Retina (tissue), 1 donor: ENCODE measurements around the gene CD68.
A peak's percentile ranks its signal among the peaks of the same experiment; 100 is the strongest.
"Not testable (repeated sequence)": the region's sequence is repeated elsewhere in the genome, so short reads cannot be mapped to it uniquely, and the experiment has no call there.

Experiments
- DNase-seq: peaks from one replicate; pipeline ENCODE4 v3.0.0-alpha.2; 2016

Gene CD68

DNA sequence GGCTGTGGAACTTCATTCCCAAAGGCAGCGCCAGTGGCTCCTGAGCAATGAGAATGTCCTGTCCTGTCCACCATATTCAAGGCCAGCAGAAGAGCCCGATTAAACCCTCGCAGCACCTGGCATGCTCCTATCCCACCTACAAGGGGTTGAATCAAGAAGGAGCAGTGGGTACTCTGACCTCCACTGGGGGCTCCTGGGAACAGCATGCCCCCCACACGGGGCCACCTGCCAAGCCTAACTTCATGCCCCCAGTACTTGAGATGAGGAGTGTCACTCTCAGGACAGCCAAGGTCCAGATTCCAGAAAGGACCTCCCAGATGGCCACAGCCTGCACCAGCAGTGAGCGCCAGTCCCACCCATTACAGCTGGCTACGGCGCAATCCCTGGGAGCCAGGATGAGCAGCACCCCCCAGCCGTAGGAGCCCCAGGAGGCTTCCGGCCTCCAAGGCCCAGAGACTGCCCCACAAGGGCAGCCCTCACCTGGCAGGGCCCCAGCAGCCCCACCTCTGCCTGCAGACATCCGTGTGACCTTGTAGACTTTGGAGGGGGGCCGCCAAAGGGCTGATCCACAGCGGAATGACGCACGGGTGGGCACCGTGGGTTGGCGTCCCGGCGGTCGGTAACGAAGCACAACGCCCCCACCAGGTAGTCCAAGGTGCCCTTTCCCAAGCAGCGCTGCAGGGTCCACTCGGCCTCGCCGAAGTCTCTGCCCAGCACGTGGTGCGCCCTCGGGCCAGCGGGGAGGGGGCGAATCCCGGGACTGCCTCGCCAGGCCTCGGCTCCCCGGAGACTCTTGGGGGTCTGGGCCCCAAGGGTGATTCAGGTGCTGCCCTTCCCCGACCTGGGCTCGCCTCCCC lies 3.2 kb downstream of the CD68 start:
- no peak for DNase-seq

DNA sequence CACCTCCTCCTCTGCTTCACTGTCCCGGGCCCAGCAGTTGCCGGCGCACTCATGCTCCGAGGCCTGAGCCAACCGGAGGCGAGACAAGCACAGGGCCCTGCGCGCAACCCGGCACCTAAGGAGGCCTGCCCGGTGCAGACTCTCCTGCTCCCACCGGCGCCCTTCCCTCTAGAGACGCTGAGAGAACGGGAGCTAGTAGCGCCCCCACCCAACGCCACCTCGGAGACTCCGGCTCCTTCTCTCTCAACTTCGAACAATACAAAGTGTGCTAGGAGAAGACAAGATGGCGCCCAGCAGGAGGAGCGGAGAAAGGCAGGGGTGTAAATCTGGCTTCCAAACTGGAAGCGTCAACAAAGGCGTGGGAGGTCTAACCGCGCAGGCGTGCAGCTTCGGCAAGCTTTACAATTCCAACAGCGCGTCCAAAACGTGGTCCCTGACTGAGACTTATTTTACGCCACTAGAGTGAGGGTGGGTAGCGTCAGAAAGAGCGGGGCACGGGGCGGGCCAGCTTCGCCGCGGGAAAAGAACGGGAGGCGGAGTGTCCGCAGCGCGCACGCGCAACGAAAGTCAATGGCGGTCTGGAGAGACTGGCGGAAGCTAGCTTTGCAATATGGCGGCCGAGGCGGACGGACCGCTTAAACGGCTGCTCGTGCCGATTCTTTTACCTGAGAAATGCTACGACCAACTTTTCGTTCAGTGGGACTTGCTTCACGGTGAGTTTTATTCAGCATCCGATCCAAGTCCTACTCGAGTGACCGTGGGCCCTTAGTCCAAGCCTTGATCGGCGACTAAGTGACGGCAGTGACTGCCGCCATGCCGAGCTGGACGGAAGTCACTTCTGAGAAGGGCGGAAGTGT lies 4.0 kb downstream of the CD68 start, which contains the start of gene MPDU1:
Gene MPDU1 (plus strand): TSS at position 600 of the 857 bp plus-strand sequence. CDS start 11 bp downstream, at position 611.
- peak; percentile 99 for DNase-seq

- no peak for DNase-seq
Measured at GRCh38 chr17:7586673-7587419, 7.4 kb downstream of the CD68 start.

GRCh38 chr17:7587420-7588151 lies 8.1 kb downstream of the CD68 start:
- no peak for DNase-seq

DNA sequence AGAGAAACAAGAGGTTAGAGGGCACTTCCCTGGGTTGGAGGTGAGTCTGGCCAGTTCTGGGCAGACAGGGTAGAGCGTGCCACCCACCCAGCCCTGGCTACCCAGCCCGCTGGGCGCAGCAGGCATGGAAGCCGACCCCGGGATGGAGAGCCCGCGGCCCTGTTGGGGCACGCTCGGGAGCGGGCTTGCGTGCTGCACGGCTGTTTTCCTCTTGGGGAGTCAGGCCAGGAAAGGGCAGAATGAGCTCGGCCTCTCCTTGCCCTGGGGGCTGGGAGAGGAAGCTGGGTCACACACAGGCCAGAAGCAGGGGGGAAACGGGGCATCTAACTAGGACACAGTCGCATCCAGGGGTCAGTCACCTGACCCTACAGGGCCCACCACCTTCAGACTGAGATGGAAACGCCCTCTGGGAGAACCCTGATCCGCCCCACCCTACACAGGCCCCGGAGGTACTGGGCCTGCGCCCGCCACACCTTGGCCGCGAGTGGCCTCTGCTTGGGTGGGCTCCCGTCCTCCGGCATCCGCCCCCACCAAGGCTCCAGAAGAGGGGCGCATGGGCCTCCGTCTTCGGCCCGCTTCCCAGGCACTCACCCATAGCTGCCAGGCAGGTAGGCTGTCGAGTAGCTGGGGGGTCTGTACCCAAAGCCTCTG lies 9.2 kb downstream of the CD68 start:
- no peak for DNase-seq

DNA sequence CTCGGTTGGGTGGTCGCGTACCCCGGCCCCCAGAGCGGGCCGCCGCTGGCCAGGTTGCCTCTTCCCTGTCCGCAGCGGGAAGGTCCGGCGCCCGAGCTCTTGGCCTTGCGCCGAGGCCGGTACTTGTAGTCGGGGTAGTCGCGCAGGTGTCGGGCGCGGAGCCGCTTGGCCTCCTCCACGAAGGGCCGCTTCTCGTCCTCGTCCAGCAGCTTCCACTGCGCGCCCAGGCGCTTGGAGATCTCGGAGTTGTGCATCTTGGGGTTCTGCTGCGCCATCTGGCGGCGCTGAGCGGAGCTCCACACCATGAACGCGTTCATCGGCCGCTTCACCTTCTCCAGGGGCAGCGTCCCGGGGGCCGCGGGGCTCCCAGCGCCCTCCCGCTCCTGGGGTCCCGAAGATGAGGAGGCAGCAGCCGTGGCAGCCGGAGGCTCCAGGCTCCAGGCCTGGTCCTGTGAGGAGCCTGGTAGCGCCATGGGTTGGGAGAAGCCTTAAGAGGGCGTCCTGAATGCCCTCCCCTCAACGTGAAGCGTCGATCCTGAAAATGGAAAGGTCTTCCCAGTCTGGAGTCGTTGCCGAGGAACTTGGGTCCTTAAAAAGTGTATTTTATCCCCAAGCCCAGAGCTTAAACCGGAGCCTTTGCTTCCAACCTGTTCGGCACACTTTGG lies 9.9 kb downstream of the CD68 start:
- peak; percentile 93 for DNase-seq

GRCh38 chr17:7589891-7590691 lies 10.7 kb downstream of the CD68 start, which contains the start of gene SOX15:
Gene SOX15, minus strand, starts transcription at chr17:7590094. Its CDS starts 418 bp downstream, at chr17:7589676.
- DNase-seq, result no peak

GRCh38 chr17:7590743-7591142 lies 11.3 kb downstream of the CD68 start:
- DNase-seq, result no peak

GRCh38 chr17:7591596-7591995 lies 12.2 kb downstream of the CD68 start:
- no peak for DNase-seq

- DNase-seq, result no peak
Measured at GRCh38 chr17:7592422-7593021, 13.1 kb downstream of the CD68 start.

DNA sequence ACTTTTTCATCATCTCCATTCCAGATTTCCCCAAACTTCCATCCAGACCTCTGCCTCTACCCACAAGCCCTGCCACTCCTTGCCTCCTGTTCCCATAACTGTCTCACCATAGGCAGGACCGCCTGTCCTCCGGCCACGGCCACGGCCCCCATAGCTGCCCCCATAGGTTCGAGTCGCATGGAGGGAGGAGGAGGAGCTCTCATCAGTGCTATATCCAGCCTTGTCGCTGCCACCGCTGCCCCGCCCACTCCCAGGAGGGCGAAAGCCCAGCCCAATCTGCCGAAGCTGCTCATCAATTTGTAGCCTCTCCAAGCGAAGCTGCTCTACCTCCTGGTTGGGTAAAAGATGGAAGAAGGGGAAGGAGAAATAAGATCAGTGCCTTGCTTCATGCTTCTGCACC lies 13.9 kb downstream of the CD68 start:
- no peak for DNase-seq

- not testable (repeated sequence) for DNase-seq
Measured at GRCh38 chr17:7597561-7597960, 18.1 kb downstream of the CD68 start.

DNA sequence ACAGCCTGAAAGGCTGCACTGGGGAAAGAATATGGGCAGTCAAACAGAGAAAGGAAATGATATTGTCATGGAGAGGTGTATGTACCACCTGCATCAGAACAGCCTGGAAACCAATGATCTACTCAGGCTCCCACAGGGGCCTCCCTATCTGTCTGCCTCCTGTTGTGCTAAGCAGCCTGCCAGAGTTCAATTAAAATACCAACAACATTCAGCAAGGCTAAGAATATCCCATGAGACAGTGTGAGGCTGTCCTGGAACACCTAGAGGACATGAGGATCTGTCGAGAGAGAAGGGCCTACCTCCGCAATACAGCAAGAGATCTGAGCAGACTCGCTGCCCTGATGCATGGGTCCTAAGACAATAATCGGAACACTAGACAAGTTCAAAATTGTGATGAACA lies 26.8 kb downstream of the CD68 start:
- no peak for DNase-seq

DNA sequence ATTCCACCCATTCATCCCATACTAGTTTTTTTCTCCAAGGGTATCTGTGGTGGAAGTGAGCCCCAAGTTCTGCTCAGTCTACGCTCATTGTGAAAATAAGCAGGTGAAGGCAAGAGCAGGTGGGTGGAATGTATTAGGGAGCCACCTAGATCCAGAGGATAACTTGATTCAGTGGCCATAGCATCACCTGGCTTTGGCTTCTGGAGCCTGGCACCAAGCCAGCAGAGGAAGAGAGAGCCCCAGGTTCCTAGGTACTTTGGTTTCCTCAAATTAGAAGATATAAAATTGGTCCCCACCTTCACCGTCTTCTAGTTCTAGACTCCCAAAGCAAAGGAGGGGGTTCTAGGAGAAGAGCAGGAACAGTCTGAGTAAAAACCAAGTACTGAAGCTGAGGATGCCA lies 31.2 kb downstream of the CD68 start:
- no peak for DNase-seq

- DNase-seq, result no peak
Measured at GRCh38 chr17:7611635-7612293, 32.3 kb downstream of the CD68 start.

DNA sequence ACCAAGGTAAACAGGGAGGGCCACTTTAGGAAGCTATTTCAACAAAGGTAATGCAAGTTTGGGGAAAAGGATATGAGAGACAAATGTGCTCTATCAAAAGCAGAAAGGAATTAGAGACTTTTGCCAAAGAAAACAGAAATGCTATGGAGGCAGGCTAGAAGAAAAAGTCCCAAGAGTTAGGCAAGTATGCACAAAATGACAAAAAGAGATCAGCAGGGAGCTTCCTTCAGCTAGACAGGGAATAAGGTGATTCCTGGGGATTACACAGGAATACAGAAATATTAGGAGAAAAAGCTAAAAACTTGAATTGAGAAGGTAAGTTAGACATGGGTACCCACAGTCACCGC lies 32.8 kb downstream of the CD68 start:
- no peak for DNase-seq

GRCh38 chr17:7613769-7614424 lies 34.5 kb downstream of the CD68 start:
- DNase-seq, result no peak

- peak; percentile 99 for DNase-seq
Measured at GRCh38 chr17:7614425-7615264, 35.2 kb downstream of the CD68 start, which contains the start of gene FXR2. Gene FXR2, minus strand, starts transcription at chr17:7614897. Its CDS starts 365 bp downstream, at chr17:7614532.
